Posterior vena cava (tissue), 2 donors: ENCODE data around the gene HNRNPUL1. TPM values are rescaled to one million over a fixed set of nuclear protein-coding genes. Genes with fewer than 3 reads are reported as not detected.
"Not testable (repeated sequence)": the region's sequence is repeated elsewhere in the genome, so short reads cannot be mapped to it uniquely, and the experiment has no call there.

ENCODE experiments used
- DNase-seq: peaks from one replicate; pipeline ENCODE4 v3.0.0-alpha.2; 2020; ENCODE audit warnings: low spot score
- intact Hi-C, 2 donors: fragments of 100-400 bp; cut with DNase I; formaldehyde crosslinking; loops; one replicate each; pipeline versions ENCODE4 v1.14.1 to v1.14.2; 2022 to 2023
- long read RNA-seq, 2 donors: library from polyadenylated mRNA; unstranded; transcript quantifications; one replicate each; pipeline ENCODE4 v2.0.0, GENCODE V29; 2020 to 2021
- total RNA-seq, 2 donors: library from RNA; stranded (reverse); fragmentation: NEBNext Ultra II Directional; extraction: Animal tissue kit (Norgen Biotek cat#: 25700); gene quantifications; one replicate each; pipeline ENCODE4 v1.2.1, GENCODE V29; 2021
- donor health status: DM: yes; HTN: yes; CAD: no.
- donor health status: DM: yes; HTN: yes; CAD: no.

Gene HNRNPUL1
- 100 to 1,000 TPM; 150 to 157 TPM for total RNA-seq
- long read RNA-seq, donor 1, transcript HNRNPUL1-204 (15 exons, 3,555 nt) = major isoform, 10 of 38 reads
- long read RNA-seq, donor 1, partial matches to known transcripts = 20 of 38 reads
- long read RNA-seq, donor 1, other reads (novel, unspliced or antisense) = 6 of 38 reads
- long read RNA-seq, donor 2, partial matches to known transcripts = 23 of 27 reads
- long read RNA-seq, donor 2, other reads (novel, unspliced or antisense) = 2 of 27 reads

GRCh38 chr19:41263850-41264580, at the start of gene HNRNPUL1:
Gene HNRNPUL1, plus strand, starts transcription at chr19:41264372. Its CDS starts 132 bp downstream, at chr19:41264504.
- peak; percentile 99 for DNase-seq
- intact Hi-C loops = loop anchor here (5.0 kb wide), 2 partner anchors 57 to 62 kb away; no protein-coding TSS in a partner anchor

GRCh38 chr19:41217741-41218140, 46.4 kb upstream of the HNRNPUL1 start:
- intact Hi-C loops = no loop called here
- no peak for DNase-seq

- DNase-seq = no peak
- intact Hi-C loops = no loop called here
Measured at GRCh38 chr19:41218249-41218614, 45.9 kb upstream of the HNRNPUL1 start.

GRCh38 chr19:41218615-41219507, 45.3 kb upstream of the HNRNPUL1 start, which contains the start of gene AXL:
Gene AXL, plus strand, starts transcription at chr19:41219223. Its CDS starts 170 bp downstream, at chr19:41219393.
- DNase-seq = peak; percentile 95
- intact Hi-C loops = no loop called here

GRCh38 chr19:41219924-41220567, 44.1 kb upstream of the HNRNPUL1 start:
- DNase-seq = peak; percentile 87
- intact Hi-C loops = no loop called here

GRCh38 chr19:41220811-41221210, 43.4 kb upstream of the HNRNPUL1 start:
- intact Hi-C loops = no loop called here
- no peak for DNase-seq

- intact Hi-C loops = no loop called here
Measured at GRCh38 chr19:41221514-41222205, 42.5 kb upstream of the HNRNPUL1 start.

GRCh38 chr19:41222240-41222639, 41.9 kb upstream of the HNRNPUL1 start:
- DNase-seq = no peak
- intact Hi-C loops = no loop called here

More at GRCh38 chr19:41221514-41222205, 42.5 kb upstream of the HNRNPUL1 start:
- no peak for DNase-seq

- intact Hi-C loops = no loop called here
- DNase-seq = no peak
Measured at GRCh38 chr19:41223431-41224234, 40.5 kb upstream of the HNRNPUL1 start.

GRCh38 chr19:41224632-41225031, 39.5 kb upstream of the HNRNPUL1 start:
- DNase-seq = no peak
- intact Hi-C loops = no loop called here

GRCh38 chr19:41225238-41226052, 38.7 kb upstream of the HNRNPUL1 start:
- intact Hi-C loops = no loop called here
- DNase-seq = no peak

- intact Hi-C loops = no loop called here
- peak; percentile 92 for DNase-seq
Measured at GRCh38 chr19:41226053-41226873, 37.9 kb upstream of the HNRNPUL1 start.

GRCh38 chr19:41226874-41227390, 37.2 kb upstream of the HNRNPUL1 start:
- intact Hi-C loops = no loop called here
- DNase-seq = no peak

GRCh38 chr19:41228486-41228885, 35.7 kb upstream of the HNRNPUL1 start:
- no peak for DNase-seq

GRCh38 chr19:41229338-41229737, 34.8 kb upstream of the HNRNPUL1 start:
- DNase-seq, intact Hi-C loops: not testable (repeated sequence)

More at GRCh38 chr19:41228486-41228885, 35.7 kb upstream of the HNRNPUL1 start:
- intact Hi-C loops = no loop called here
